ENCODE measurements around the gene MED12L.

DNA sequence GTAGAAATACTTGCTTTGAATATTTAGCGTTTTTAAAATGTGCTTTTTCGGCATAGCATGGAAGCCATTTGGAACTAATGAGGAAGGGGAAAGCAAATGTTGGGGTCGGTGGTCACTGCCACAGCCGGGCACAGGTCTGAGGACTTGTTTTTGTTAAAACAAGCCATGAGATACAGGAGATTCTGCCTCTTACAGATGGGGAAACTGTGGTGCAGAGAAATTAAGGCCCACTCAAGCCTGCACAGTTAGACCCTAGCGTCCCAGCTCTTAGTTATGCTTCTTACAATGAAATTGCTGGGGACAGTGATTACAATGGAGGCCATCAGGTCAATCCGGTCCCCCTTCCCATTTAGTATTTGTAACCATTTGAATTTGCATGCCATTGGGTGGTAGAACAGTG is 120.0 kb downstream of the MED12L start:
- TF ChIP-seq, protein P1, sequence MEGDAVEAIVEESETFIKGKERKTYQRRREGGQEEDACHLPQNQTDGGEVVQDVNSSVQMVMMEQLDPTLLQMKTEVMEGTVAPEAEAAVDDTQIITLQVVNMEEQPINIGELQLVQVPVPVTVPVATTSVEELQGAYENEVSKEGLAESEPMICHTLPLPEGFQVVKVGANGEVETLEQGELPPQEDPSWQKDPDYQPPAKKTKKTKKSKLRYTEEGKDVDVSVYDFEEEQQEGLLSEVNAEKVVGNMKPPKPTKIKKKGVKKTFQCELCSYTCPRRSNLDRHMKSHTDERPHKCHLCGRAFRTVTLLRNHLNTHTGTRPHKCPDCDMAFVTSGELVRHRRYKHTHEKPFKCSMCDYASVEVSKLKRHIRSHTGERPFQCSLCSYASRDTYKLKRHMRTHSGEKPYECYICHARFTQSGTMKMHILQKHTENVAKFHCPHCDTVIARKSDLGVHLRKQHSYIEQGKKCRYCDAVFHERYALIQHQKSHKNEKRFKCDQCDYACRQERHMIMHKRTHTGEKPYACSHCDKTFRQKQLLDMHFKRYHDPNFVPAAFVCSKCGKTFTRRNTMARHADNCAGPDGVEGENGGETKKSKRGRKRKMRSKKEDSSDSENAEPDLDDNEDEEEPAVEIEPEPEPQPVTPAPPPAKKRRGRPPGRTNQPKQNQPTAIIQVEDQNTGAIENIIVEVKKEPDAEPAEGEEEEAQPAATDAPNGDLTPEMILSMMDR (IDR thresholded peaks at IDR 0.05): no peak
- no peak for TF ChIP-seq POLR2A (IDR thresholded peaks at IDR 0.05)
